ENCODE results near the gene LSP1. TPM values are rescaled to one million over a fixed set of nuclear protein-coding genes. Genes with fewer than 3 reads are reported as not detected.

The LSP1 gene
- total and polyA plus RNA-seq, 2 of the 4 experiments (the other 2 are of a cell fraction), result not detected

- Histone ChIP-seq H2BK120ac (ENCODE audit: low read depth, low read length) (no peak overlapping the region), H3K4me2 (ENCODE audit: low read depth, low read length) (no peak overlapping the region), H4K91ac (ENCODE audit: insufficient read depth, low read depth, low read length) (no peak overlapping the region), H3K4me3 (ENCODE audit: insufficient read depth, low read depth, low read length) (no peak overlapping the region), H4K20me1 (ENCODE audit: insufficient read depth, low read length) (no peaks in the 10 kb centered on the region), H2BK15ac (ENCODE audit: low read depth, low read length) (no peak overlapping the region), H3K27me3 (ENCODE audit: control insufficient read depth, insufficient read depth, low read length) (peaks cover 39% of the 10 kb centered on the region), H3K9ac (ENCODE audit: low read depth, low read length) (no peak overlapping the region), H3K27ac (ENCODE audit: insufficient read depth, low read length) (no peak overlapping the region), H2BK20ac (ENCODE audit: low read depth, low read length) (no peak overlapping the region), H3K9me3 (ENCODE audit: control insufficient read depth, insufficient read depth, low read length) (no peaks in the 10 kb centered on the region), H3K4me1 (ENCODE audit: control insufficient read depth, insufficient read depth, low read length) (no peaks in the 10 kb centered on the region), H4K5ac (ENCODE audit: low read depth, low read length) (no peak overlapping the region), H3K56ac (ENCODE audit: extremely low read depth, insufficient read depth, low read length) (no peak overlapping the region), H3K23ac (ENCODE audit: low read depth, low read length) (no peak overlapping the region), H4K8ac (ENCODE audit: low read depth in 2 of 2, low read length in 2 of 2) (no peak overlapping the region), H3K18ac (ENCODE audit: low read depth, low read length) (no peak overlapping the region), H3K14ac (replicated peaks; ENCODE audit: low read depth, low read length) (no peak overlapping the region), H2AK9ac (replicated peaks; ENCODE audit: low read depth, low read length, poor library complexity) (no peak overlapping the region), H3K36me3 (ENCODE audit: control insufficient read depth, insufficient read depth, low read length) (no peaks in the 10 kb centered on the region), H3K79me1 (ENCODE audit: low read depth in 1 of 2, low read length in 2 of 2) (no peaks in the 10 kb centered on the region), H2AFZ (replicated peaks; ENCODE audit: low read length, poor library complexity) (no peak overlapping the region), H2AK5ac (ENCODE audit: low read depth, low read length) (no peak overlapping the region), H2BK5ac (ENCODE audit: low read depth, low read length, poor library complexity, severe bottlenecking) (no peak overlapping the region), H3K4ac (ENCODE audit: low read depth, low read length) (no peak overlapping the region), H3K9me1 (ENCODE audit: insufficient read depth, low read length) (no peaks in the 10 kb centered on the region)
- WGBS, 2 experiments (ENCODE audit: extremely low coverage in 2 of 2, insufficient read length in 1 of 2), result 70% methylated on average over 12 of the region's 27 CpGs; no CpG with 5 or more reads in 1 of the 2 experiments
- ChIA-PET CTCF (no interaction called here), POLR2A (ENCODE audit: unreplicated experiment) (no interaction called here)
- dilution Hi-C loops (cut with HindIII; ENCODE audit: low sequenced_read_pairs, unreplicated experiment) (no loop called here), in situ Hi-C loops (cut with MboI; ENCODE audit: low sequenced_read_pairs) (no loop called here), intact Hi-C loops (cut with micrococcal nuclease) (no loop called here)
- DNase-seq (no peak), ATAC-seq (ENCODE audit: low read depth) (no peak)
- no TSS peak for BruUV-seq (replicated peaks)
- no peak for TF ChIP-seq MXI1 (IDR thresholded peaks at IDR 0.05; ENCODE audit: borderline replicate concordance, low read depth, low read length)
- TF ChIP-seq RCOR1 (IDR thresholded peaks at IDR 0.05; ENCODE audit: insufficient replicate concordance, low read length), result no peak
- TF ChIP-seq, protein P1, sequence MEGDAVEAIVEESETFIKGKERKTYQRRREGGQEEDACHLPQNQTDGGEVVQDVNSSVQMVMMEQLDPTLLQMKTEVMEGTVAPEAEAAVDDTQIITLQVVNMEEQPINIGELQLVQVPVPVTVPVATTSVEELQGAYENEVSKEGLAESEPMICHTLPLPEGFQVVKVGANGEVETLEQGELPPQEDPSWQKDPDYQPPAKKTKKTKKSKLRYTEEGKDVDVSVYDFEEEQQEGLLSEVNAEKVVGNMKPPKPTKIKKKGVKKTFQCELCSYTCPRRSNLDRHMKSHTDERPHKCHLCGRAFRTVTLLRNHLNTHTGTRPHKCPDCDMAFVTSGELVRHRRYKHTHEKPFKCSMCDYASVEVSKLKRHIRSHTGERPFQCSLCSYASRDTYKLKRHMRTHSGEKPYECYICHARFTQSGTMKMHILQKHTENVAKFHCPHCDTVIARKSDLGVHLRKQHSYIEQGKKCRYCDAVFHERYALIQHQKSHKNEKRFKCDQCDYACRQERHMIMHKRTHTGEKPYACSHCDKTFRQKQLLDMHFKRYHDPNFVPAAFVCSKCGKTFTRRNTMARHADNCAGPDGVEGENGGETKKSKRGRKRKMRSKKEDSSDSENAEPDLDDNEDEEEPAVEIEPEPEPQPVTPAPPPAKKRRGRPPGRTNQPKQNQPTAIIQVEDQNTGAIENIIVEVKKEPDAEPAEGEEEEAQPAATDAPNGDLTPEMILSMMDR (conservative IDR thresholded peaks at IDR 0.05; ENCODE audit: low read depth, low read length), result no peak
- no peak for TF ChIP-seq ELK1 (IDR thresholded peaks at IDR 0.05; ENCODE audit: borderline replicate concordance, low read depth, low read length)
- no peak for TF ChIP-seq BHLHE40 (IDR thresholded peaks at IDR 0.05; ENCODE audit: low read depth, low read length)
- no peak for TF ChIP-seq FOS (IDR thresholded peaks at IDR 0.05; ENCODE audit: low read depth, low read length)
- no peak for TF ChIP-seq POLR2A (IDR thresholded peaks at IDR 0.05; ENCODE audit: low read depth, low read length)
- TF ChIP-seq MAFK (IDR thresholded peaks at IDR 0.05; ENCODE audit: low read depth, low read length), result no peak
Measured at GRCh38 chr11:1854132-1854948, 1.5 kb downstream of the LSP1 start.
